GM19099 (cell line): ENCODE results near the gene CEND1.

Experiments used
- POLR2A ChIP-seq: IDR thresholded peaks from 3 replicates; pipeline ENCODE4 v1.6.1; 2011; ENCODE audit warnings: low read depth; ENCODE audit not compliant: insufficient read length; ENCODE audit errors: extremely low read depth

The CEND1 gene

GRCh38 chr11:789943-790342, at the start of gene CEND1:
TSS of gene CEND1 (minus strand) at chr11:790090. CDS start at chr11:788576, 1,514 bp downstream.
- TF ChIP-seq POLR2A = peak; percentile 11

GRCh38 chr11:839280-839623, 49.4 kb upstream of the CEND1 start:
- no peak for TF ChIP-seq POLR2A

DNA sequence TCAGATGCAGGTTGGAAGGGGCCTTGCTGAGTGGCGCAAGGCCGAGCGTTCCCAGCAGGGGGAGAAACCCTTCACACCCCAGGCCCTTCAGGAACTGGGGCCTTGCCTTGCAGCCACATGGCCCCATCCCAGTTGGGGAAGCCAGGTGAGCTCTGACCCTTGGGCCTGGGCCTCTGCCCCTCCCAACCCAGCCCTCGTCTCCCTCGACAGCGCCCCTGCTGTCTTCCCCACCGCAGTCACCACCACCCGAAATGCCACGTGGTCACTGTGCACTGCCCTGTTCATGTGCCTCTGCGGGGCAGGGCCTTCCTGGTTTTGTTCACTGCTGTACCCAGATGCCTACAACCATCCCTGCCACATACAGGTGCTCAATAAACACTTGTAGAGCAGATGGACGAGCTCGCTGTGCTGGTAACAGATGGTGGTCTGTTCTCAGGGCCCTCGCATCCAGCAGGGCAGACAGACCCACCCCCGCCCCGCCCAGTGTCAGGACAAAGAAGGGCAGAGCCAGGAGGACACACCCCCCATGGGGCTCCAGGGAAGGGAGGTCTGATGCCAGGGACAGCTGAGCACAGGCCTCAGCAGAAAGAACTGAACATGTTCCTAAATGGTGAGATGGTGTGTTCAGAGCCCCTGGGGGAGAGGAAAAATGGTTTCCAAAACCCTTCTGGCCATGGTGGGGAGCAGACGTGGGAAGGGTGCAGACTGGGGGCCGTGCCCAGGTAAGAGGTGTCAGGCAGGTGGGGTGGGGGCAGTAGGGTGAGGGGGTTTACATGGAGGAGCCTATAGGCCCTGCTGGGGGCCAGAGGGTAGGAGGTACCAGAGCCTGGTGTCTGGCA, 48.8 kb upstream of the CEND1 start:
- no peak for TF ChIP-seq POLR2A

- TF ChIP-seq POLR2A = no peak
Measured at GRCh38 chr11:837990-838307, 48.1 kb upstream of the CEND1 start.

GRCh38 chr11:837189-837989, 47.5 kb upstream of the CEND1 start:
- no peak for TF ChIP-seq POLR2A

- TF ChIP-seq POLR2A = no peak
Measured at GRCh38 chr11:836700-837099, 46.8 kb upstream of the CEND1 start.

DNA sequence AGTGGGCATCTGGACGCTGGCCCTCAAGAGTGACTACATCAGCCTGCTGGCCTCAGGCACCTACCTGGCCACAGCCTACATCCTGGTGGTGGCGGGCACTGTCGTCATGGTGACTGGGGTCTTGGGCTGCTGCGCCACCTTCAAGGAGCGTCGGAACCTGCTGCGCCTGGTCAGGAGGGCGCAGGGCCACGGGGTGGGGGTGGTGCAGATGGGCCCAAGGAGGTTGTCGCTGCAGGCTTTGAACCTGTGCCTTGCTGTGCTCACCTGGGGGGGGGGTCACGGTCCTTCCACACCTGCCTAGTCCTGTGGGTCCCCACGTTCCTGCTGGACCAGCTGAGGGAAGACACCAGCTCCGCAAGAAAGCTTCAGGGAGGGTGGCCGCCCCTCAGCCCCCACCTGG, 46.4 kb upstream of the CEND1 start:
- no peak for TF ChIP-seq POLR2A

GRCh38 chr11:834371-835316, 44.8 kb upstream of the CEND1 start:
- TF ChIP-seq POLR2A = no peak

DNA sequence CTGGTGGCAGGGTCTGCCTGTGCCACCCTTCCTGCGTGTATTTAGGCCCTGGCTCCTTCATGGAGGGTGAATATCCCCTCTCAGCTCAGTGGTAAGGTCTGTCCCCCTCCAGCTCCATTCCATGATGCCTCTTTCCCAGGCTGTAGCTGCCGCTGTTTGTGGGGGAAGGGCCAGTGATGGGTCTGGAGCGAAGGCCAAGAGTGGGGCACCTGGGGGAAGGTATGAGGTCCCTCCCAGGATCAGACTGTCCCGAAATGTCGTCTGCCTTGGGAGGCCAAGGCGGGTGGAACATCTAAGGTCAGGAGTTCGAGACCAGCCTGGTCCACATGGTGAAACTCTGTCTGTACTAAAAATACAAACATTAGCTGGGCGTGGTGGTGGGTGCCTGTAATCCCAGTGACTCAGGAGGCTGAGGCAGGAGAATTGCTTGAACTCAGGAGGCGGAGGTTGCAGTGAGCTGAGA, 44.0 kb upstream of the CEND1 start:
- no peak for TF ChIP-seq POLR2A

- TF ChIP-seq POLR2A = no peak
Measured at GRCh38 chr11:833114-833791, 43.4 kb upstream of the CEND1 start.

GRCh38 chr11:832529-833113, 42.7 kb upstream of the CEND1 start, which contains the start of gene CD151:
TSS of gene CD151 (plus strand) at chr11:832952. CDS start at chr11:836070, 3,118 bp downstream.
- no peak for TF ChIP-seq POLR2A

- TF ChIP-seq POLR2A = no peak
Measured at GRCh38 chr11:831961-832528, 42.2 kb upstream of the CEND1 start.

- TF ChIP-seq POLR2A = no peak
Measured at GRCh38 chr11:831118-831864, 41.4 kb upstream of the CEND1 start.
